ENCODE results near the gene STXBP5.

- no peak for TF ChIP-seq YY1 (IDR thresholded peaks at IDR 0.05; ENCODE audit: insufficient read depth, insufficient read length)
- TF ChIP-seq SUZ12 (IDR thresholded peaks at IDR 0.05; ENCODE audit: extremely low read depth, insufficient read depth, insufficient read length), result no peak
- TF ChIP-seq ZNF274 (IDR thresholded peaks at IDR 0.05; ENCODE audit: low read depth, low read length), result no peak
Observed at GRCh38 chr6:147204843-147205311, 660 bp downstream of the STXBP5 start.
